ENCODE results near the gene ENDOU.

ENDOU gene

GRCh38 chr12:47725091-47725772 lies at the start of gene ENDOU:
TSS of gene ENDOU (minus strand) at chr12:47725490. CDS start at chr12:47725413, 77 bp downstream.
- no peak for TF ChIP-seq CTCF (IDR thresholded peaks at IDR 0.05; ENCODE audit: control insufficient read depth, extremely low read depth, insufficient read depth)
- DNase-seq (ENCODE audit: low read depth): no peak
- no peak within 1 kb of the TSS for H3K4me3 ChIP-seq (ENCODE audit: low read depth, low read length)

GRCh38 chr12:47774663-47775062 lies 49.4 kb upstream of the ENDOU start:
- H3K4me3 ChIP-seq (ENCODE audit: low read depth, low read length): no peak overlapping the region
- DNase-seq (ENCODE audit: low read depth): no peak
- TF ChIP-seq CTCF (IDR thresholded peaks at IDR 0.05; ENCODE audit: control insufficient read depth, extremely low read depth, insufficient read depth): no peak

GRCh38 chr12:47773858-47774580 lies 48.7 kb upstream of the ENDOU start:
- DNase-seq (ENCODE audit: low read depth): no peak
- H3K4me3 ChIP-seq (ENCODE audit: low read depth, low read length): peak overlapping the region; percentile 64
- TF ChIP-seq CTCF (IDR thresholded peaks at IDR 0.05; ENCODE audit: control insufficient read depth, extremely low read depth, insufficient read depth): no peak

- no peak for DNase-seq (ENCODE audit: low read depth)
- TF ChIP-seq CTCF (IDR thresholded peaks at IDR 0.05; ENCODE audit: control insufficient read depth, extremely low read depth, insufficient read depth): peak; percentile 64
- peak within 1 kb of the TSS; percentile 64 for H3K4me3 ChIP-seq (ENCODE audit: low read depth, low read length)
These were observed 48.0 kb upstream of the ENDOU start, which contains the start of gene SLC48A1 for GRCh38 chr12:47773062-47773857. TSS of gene SLC48A1 (plus strand) at chr12:47773238. CDS start at chr12:47773305, 67 bp downstream.

GRCh38 chr12:47772738-47773061 lies 47.4 kb upstream of the ENDOU start:
- DNase-seq (ENCODE audit: low read depth): no peak
- no peak for TF ChIP-seq CTCF (IDR thresholded peaks at IDR 0.05; ENCODE audit: control insufficient read depth, extremely low read depth, insufficient read depth)
- H3K4me3 ChIP-seq (ENCODE audit: low read depth, low read length): peak overlapping the region; percentile 64

GRCh38 chr12:47772094-47772660 lies 46.9 kb upstream of the ENDOU start:
- peak overlapping the region; percentile 64 for H3K4me3 ChIP-seq (ENCODE audit: low read depth, low read length)
- TF ChIP-seq CTCF (IDR thresholded peaks at IDR 0.05; ENCODE audit: control insufficient read depth, extremely low read depth, insufficient read depth): no peak
- DNase-seq (ENCODE audit: low read depth): no peak
